WERI-Rb-1 (cell line): ENCODE results near the gene ATAD1.

Experiments
- DNase-seq: peaks from one replicate; pipeline ENCODE4 v3.0.0-alpha.2; 2020
- H3K27ac ChIP-seq: fragments of 250-450 bp; sonication (Bioruptor Pico); 2 replicates; pipeline ENCODE4 v1.5.1; 2020; ENCODE audit warnings: mild to moderate bottlenecking, moderate library complexity
- H3K27me3 ChIP-seq: fragments of 250-450 bp; sonication (Bioruptor Pico); 2 replicates; pipeline ENCODE4 v1.5.1; 2021; ENCODE audit warnings: mild to moderate bottlenecking, low read depth, moderate library complexity; ENCODE audit not compliant: insufficient read depth, severe bottlenecking
- H3K36me3 ChIP-seq: fragments of 250-450 bp; sonication (Bioruptor Pico); 2 replicates; pipeline ENCODE4 v1.5.1; 2020; ENCODE audit warnings: mild to moderate bottlenecking, moderate library complexity
- H3K4me3 ChIP-seq: 2 replicates; pipeline ENCODE4 v1.5.1; 2011; ENCODE audit warnings: low read depth, mild to moderate bottlenecking, control low read depth, low read length
- H3K9me3 ChIP-seq: fragments of 250-450 bp; sonication (Bioruptor Pico); 2 replicates; pipeline ENCODE4 v1.5.1; 2021; ENCODE audit warnings: mild to moderate bottlenecking, moderate library complexity; ENCODE audit not compliant: severe bottlenecking
- CTCF ChIP-seq: IDR thresholded peaks from 2 replicates; pipeline ENCODE4 v1.5.1; 2011; ENCODE audit warnings: low read depth, mild to moderate bottlenecking, control low read depth, inconsistent platforms, low read length

Gene ATAD1

DNA sequence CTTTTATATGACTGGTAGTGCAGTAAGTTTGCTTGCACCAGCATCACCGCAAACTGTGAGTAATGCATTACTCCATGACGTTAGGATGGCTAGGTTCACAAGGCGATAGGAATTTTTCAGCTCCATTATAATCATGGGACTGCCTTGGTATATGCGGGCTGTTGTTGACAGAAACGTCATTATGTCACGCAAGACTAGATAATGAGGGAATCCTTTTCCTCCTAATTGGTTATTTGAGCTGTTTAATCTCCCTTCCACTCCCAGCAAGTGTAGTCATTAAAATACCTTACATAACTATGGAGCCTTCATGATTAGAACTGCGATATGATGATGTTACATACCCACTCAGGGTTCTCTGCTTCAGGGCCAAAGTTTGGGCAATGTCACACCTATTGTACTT lies 28.0 kb upstream of the ATAD1 start:
- no peak for DNase-seq
- H3K27ac ChIP-seq, result no peak overlapping the region
- H3K9me3 ChIP-seq, result no peaks in the 10 kb centered on the region
- no peak for TF ChIP-seq CTCF
- H3K27me3 ChIP-seq, result no peaks in the 10 kb centered on the region
- H3K36me3 ChIP-seq, result no peaks in the 10 kb centered on the region
- no peak overlapping the region for H3K4me3 ChIP-seq

GRCh38 chr10:87845624-87845998 lies 27.6 kb upstream of the ATAD1 start:
- Histone ChIP-seq H3K27ac (no peak overlapping the region), H3K9me3 (no peaks in the 10 kb centered on the region)

GRCh38 chr10:87844837-87845623 lies 27.0 kb upstream of the ATAD1 start:
- H3K27ac ChIP-seq, result no peak overlapping the region
- no peaks in the 10 kb centered on the region for H3K27me3 ChIP-seq
- TF ChIP-seq CTCF, result no peak
- H3K9me3 ChIP-seq, result no peaks in the 10 kb centered on the region
- H3K4me3 ChIP-seq, result no peak overlapping the region
- no peak for DNase-seq
- no peaks in the 10 kb centered on the region for H3K36me3 ChIP-seq

More at GRCh38 chr10:87845624-87845998, 27.6 kb upstream of the ATAD1 start:
- H3K36me3 ChIP-seq, result no peaks in the 10 kb centered on the region
- no peak for DNase-seq
- H3K4me3 ChIP-seq, result no peak overlapping the region
- TF ChIP-seq CTCF, result no peak
- no peaks in the 10 kb centered on the region for H3K27me3 ChIP-seq

GRCh38 chr10:87843714-87844113 lies 25.7 kb upstream of the ATAD1 start:
- no peaks in the 10 kb centered on the region for H3K27me3 ChIP-seq
- no peaks in the 10 kb centered on the region for H3K36me3 ChIP-seq
- no peak overlapping the region for H3K4me3 ChIP-seq
- no peak for DNase-seq
- H3K27ac ChIP-seq, result peak overlapping the region; percentile 30; the same call in 1 of the 2 replicates
- no peaks in the 10 kb centered on the region for H3K9me3 ChIP-seq
- no peak for TF ChIP-seq CTCF

DNA sequence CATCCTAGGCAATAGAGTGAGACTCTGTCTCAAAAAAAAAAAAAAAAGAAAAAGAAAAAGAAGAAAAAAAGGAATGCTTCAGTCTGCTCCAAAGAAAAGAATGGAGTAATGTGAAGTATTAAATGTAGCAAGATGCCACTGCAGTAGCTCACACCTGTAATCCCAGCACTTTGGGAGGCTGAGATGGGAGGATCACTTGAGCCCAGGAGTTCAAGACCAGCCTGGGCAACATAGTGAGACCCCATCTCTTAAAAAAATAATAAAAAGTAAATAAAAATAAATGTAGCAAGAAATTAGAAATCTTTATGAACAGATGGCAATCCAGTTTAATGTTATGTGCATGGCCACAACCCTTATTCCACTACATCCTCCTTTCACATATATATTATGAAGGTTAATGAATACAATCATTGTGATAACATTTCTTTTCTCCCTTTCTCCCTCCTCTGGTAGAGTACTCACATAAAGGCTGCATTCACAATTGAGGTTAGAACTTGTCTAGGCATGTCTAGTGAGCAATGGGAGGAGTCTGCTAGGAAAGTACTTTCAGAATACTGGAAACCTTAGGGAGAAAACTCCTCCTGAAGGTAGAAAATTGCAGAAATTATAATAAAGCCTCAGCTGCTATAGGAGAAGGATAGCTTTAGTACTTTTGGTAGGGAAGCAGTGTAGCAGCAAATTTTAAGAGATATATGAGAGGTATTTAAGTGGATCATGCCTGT lies 24.9 kb upstream of the ATAD1 start:
- H3K27me3 ChIP-seq, result no peaks in the 10 kb centered on the region
- H3K27ac ChIP-seq, result peak overlapping the region; percentile 32
- H3K9me3 ChIP-seq, result no peaks in the 10 kb centered on the region
- no peak overlapping the region for H3K4me3 ChIP-seq
- DNase-seq, result no peak
- H3K36me3 ChIP-seq, result no peaks in the 10 kb centered on the region
- TF ChIP-seq CTCF, result no peak
